Measurements from ENCODE around the gene PTPRS. TPM values are rescaled to one million over a fixed set of nuclear protein-coding genes. Genes with fewer than 3 reads are reported as not detected.

The PTPRS gene
- total and polyA plus RNA-seq, 9 of the 15 experiments (the other 6 are each of a cell fraction or from before 2014, with no cell fraction given) = 1.1 to 49.4 (median 14.1) TPM

GRCh38 chr19:5343848-5344247 lies 3.2 kb upstream of the PTPRS start:
- H3K27ac ChIP-seq (ENCODE audit: extremely low read depth, low read depth, low read length) = no peak overlapping the region
- ATAC-seq (no peak), DNase-seq (ENCODE audit: extremely low read depth in 1 of 4, low spot score in 3 of 4) (no peak), FAIRE-seq (no peak)
- H3K9ac ChIP-seq (ENCODE audit: insufficient read depth in 1 of 2, low read depth in 2 of 2, low read length in 2 of 2) = no peak overlapping the region; a peak in 1 of 4 replicates
- no peak overlapping the region for H3K4me2 ChIP-seq (ENCODE audit: insufficient read depth, low read length)
- in situ Hi-C loops (cut with MboI) = no loop called here
- 0 out of 2 replicates have a peak, but pooled peaks cover 4% of the 10 kb centered on the region for H4K20me1 ChIP-seq (replicated peaks; ENCODE audit: control insufficient read depth, insufficient read depth, low read length)
- H3K27me3 ChIP-seq (ENCODE audit: control insufficient read depth in 2 of 2, insufficient read depth in 2 of 2, low read length in 2 of 2) = peaks cover 8 to 14% of the 10 kb centered on the region in 2 experiments; a peak in 4 of 5 replicates
- H3K4me3 ChIP-seq = no peak overlapping the region
- H3K9me3 ChIP-seq (replicated peaks; ENCODE audit: control insufficient read depth, insufficient read depth, low read depth, low read length) = peaks cover 2% of the 10 kb centered on the region; the same call in 1 of the 2 replicates
- H3K36me3 ChIP-seq (ENCODE audit: control insufficient read depth, insufficient read depth, low read length) = no peaks in the 10 kb centered on the region
- CTCF ChIA-PET (ENCODE audit: low intra/inter-chr PET ratio) = interaction anchor here (0.6 kb wide), 1 partner anchor 413 kb away, joined by 7 read pairs; no protein-coding TSS in a partner anchor
- intact Hi-C loops (cut with micrococcal nuclease) = no loop called here
- H2AFZ ChIP-seq (ENCODE audit: low read depth, low read length) = no peak overlapping the region
- no peaks in the 10 kb centered on the region for H3K9me1 ChIP-seq (ENCODE audit: control insufficient read depth, insufficient read depth, low read length)
- BruUV-seq (replicated peaks) = no TSS peak
- H3K4me1 ChIP-seq (replicated peaks in 1 of 2; ENCODE audit: control insufficient read depth in 2 of 2, insufficient read depth in 2 of 2, low read length in 2 of 2) = peaks cover 17 to 28% of the 10 kb centered on the region in 2 experiments
- no peaks in the 10 kb centered on the region for H3K79me2 ChIP-seq (ENCODE audit: control insufficient read depth, insufficient read depth, low read length)
- POLR2A ChIA-PET = interaction anchor here (2.1 kb wide), 1 partner anchor 10 kb away, joined by 6 read pairs; no protein-coding TSS in a partner anchor
- WGBS (ENCODE audit: insufficient coverage, low coverage, missing lambda C conversion rate) = 55% methylated on average over 9 of the region's 9 CpGs
- TF ChIP-seq ZKSCAN1 (IDR thresholded peaks at IDR 0.05; ENCODE audit: low read depth, low read length) (no peak), CBX3 (IDR thresholded peaks at IDR 0.05; ENCODE audit: borderline replicate concordance in 1 of 2, low read length in 2 of 2) (no peak), FOS (IDR thresholded peaks at IDR 0.05; ENCODE audit: extremely low read depth, insufficient read length) (no peak), MBD1 (CRISPR knock-in tag; IDR thresholded peaks at IDR 0.05) (no peak), ETV1 (tag; conservative IDR thresholded peaks at IDR 0.05; ENCODE audit: low read depth) (no peak), ZNF551 (CRISPR knock-in tag; IDR thresholded peaks at IDR 0.05) (no peak), HMGXB4 (CRISPR knock-in tag; IDR thresholded peaks at IDR 0.05) (no peak), TRIM28 (IDR thresholded peaks at IDR 0.05) (no peak), CBFA2T3 (IDR thresholded peaks at IDR 0.05) (no peak), ZBTB26 (CRISPR knock-in tag; IDR thresholded peaks at IDR 0.05) (no peak), SMAD2 (IDR thresholded peaks at IDR 0.05; ENCODE audit: low read depth, low read length) (no peak)

All from K562 (cell line).